ENCODE results near the gene PRKAG2.

GRCh38 chr7:151529842-151530241, 347.1 kb downstream of the PRKAG2 start:
- TF ChIP-seq CTCF (IDR thresholded peaks at IDR 0.05; ENCODE audit: low read depth, low read length) (no peak), POLR2A (IDR thresholded peaks at IDR 0.05; ENCODE audit: extremely low read depth, insufficient read length) (no peak)

Data from NB4 (cell line).